Suprapubic skin (tissue), 4 donors: ENCODE data around the gene OR51A7.
"Not testable (repeated sequence)": the region's sequence is repeated elsewhere in the genome, so short reads cannot be mapped to it uniquely, and the experiment has no call there.

Source experiments
- CTCF ChIP-seq, 2 donors: fragments of 200-600 bp in 1 of 2; fragments of 450-650 bp in 1 of 2; sonication (generic) in 1 of 2; IDR thresholded peaks; one replicate each; pipeline ENCODE4 v1.5.1; 2016 to 2019; ENCODE audit warnings: antibody characterized with exemption in 2 of 2, mild to moderate bottlenecking in 1 of 2, moderate library complexity in 1 of 2
- EP300 ChIP-seq: sonication (generic); formaldehyde crosslinking; IDR thresholded peaks from one replicate; pipeline ENCODE4 v1.6.1; 2017; ENCODE audit warnings: antibody characterized with exemption
- POLR2A ChIP-seq, 2 donors: fragments of 450-650 bp; IDR thresholded peaks; one replicate each; pipeline ENCODE4 v1.6.1; 2017; ENCODE audit warnings: antibody characterized with exemption in 2 of 2, mild to moderate bottlenecking in 2 of 2, moderate library complexity in 2 of 2
- POLR2AphosphoS5 ChIP-seq, 3 donors: sonication (generic); formaldehyde crosslinking; IDR thresholded peaks; one replicate each; pipeline ENCODE4 v1.6.1; 2017; ENCODE audit warnings: antibody characterized with exemption in 3 of 3

GRCh38 chr11:4854286-4854685 is 49.3 kb upstream of the OR51A7 start:
- TF ChIP-seq CTCF (IDR thresholded peaks at IDR 0.05); POLR2AphosphoS5 (IDR thresholded peaks at IDR 0.05); EP300; POLR2A (IDR thresholded peaks at IDR 0.05): not testable (repeated sequence)
